Psoas muscle (tissue), 8 donors: ENCODE measurements around the gene AGBL5. TPM values are rescaled to one million over a fixed set of nuclear protein-coding genes. Genes with fewer than 3 reads are reported as not detected.

ENCODE experiments used
- ATAC-seq, 4 donors: fragments of 200-7000 bp; cut with Tn5 transposase; one replicate each; pipeline ENCODE4 v1.9.1; 2020; ENCODE audit warnings: moderate library complexity in 3 of 4, mild to moderate bottlenecking in 2 of 4
- DNase-seq, 2 donors: peaks; one replicate each; pipeline ENCODE4 v3.0.0-alpha.2; 2020
- H3K27ac ChIP-seq: fragments of 200-600 bp; one replicate; pipeline ENCODE4 v1.8.0; 2022
- H3K27me3 ChIP-seq, 3 donors: fragments of 200-600 bp in 1 of 3; one replicate each; pipeline versions ENCODE4 v1.6.1 to v1.8.0; 2013 to 2022; ENCODE audit warnings: low read length in 2 of 3, mild to moderate bottlenecking in 2 of 3, moderate library complexity in 1 of 3; ENCODE audit not compliant: insufficient read depth in 3 of 3
- H3K36me3 ChIP-seq, 2 donors: fragments of 200-600 bp in 1 of 2; one replicate each; pipeline versions ENCODE4 v1.6.1 to v1.8.0; 2013 to 2022; ENCODE audit warnings: low read depth in 1 of 2, mild to moderate bottlenecking in 1 of 2, moderate library complexity in 1 of 2; ENCODE audit not compliant: insufficient read depth in 1 of 2
- H3K4me1 ChIP-seq: fragments of 200-600 bp; one replicate; pipeline ENCODE4 v1.8.0; 2022
- H3K4me3 ChIP-seq: fragments of 200-600 bp; one replicate; pipeline ENCODE4 v1.8.0; 2022; ENCODE audit warnings: mild to moderate bottlenecking
- H3K9me3 ChIP-seq: fragments of 200-600 bp; one replicate; pipeline ENCODE4 v1.8.0; 2022
- CTCF ChIP-seq: fragments of 200-600 bp; IDR thresholded peaks from one replicate; pipeline ENCODE4 v1.8.0; 2022; ENCODE audit warnings: antibody characterized with exemption
- WGBS, 3 donors: extraction: QIAGEN DNeasy Blood & Tissue Kit; methylation state at CpG; one replicate each; pipeline versions ENCODE4 v1.1.6 to v1.1.7; 2013; 5-methylcytosine and 5-hydroxymethylcytosine counted together
- intact Hi-C, 2 donors: fragments of 100-400 bp; cut with DNase I; formaldehyde crosslinking; loops; one replicate each; pipeline versions ENCODE4 v1.11.0 to v1.14.2; 2022
- polyA plus RNA-seq, 3 donors: library from polyadenylated mRNA; stranded (reverse); fragments of 200-250 nt; gene quantifications; one replicate each; pipeline ENCODE4 v1.2.3, GENCODE V29; 2013
- total RNA-seq, 4 donors: library from RNA; stranded (reverse); fragmentation: NEBNext Ultra II Directional in 2 of 4; extraction: Animal tissue kit (Norgen Biotek cat#: 25700) in 2 of 4; gene quantifications; one replicate each; pipeline versions ENCODE4 v1.2.1 to v1.2.4, GENCODE V29; 2021 to 2023
- donor health status: healthy with polysubstance abuse.
- donor health status: DM: no; HTN: no; CAD: no; lungs with moderate emphysema.
- donor health status: Bipolar disorder and iron deficiency.
- donor health status: healthy.
- donor health status: DM: yes; HTN: yes; CAD: no.
- donor health status: DM: no; HTN: no; CAD: no.
- donor health status: DM: no; HTN: no; CAD: no.
- donor health status: DM: yes; HTN: yes; CAD: no.

Gene AGBL5
- total and polyA plus RNA-seq, 7 donors, result 3.6 to 8.6 (median 5.5) TPM

DNA sequence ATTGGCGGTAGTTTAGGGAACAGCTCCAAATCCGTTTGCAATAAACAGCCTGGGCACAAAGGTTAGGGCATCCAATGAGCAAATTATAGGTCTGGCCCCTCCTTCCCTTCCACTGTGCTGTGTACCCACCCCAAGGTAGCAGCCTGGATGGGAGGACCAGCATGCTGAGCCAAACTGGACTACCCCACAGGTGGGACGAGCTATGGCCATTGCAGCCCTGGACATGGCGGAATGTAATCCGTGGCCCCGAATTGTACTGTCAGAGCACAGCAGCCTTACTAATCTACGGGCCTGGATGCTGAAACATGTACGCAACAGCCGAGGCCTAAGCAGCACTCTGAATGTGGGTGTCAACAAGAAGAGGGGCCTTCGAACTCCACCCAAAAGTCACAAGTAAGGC lies 6.7 kb downstream of the AGBL5 start:
- ATAC-seq (no peak), DNase-seq (no peak)
- Histone ChIP-seq H3K27ac (no peak overlapping the region), H3K27me3 (no peaks in the 10 kb centered on the region), H3K4me3 (no peak overlapping the region), H3K9me3 (no peaks in the 10 kb centered on the region), H3K4me1 (peaks cover 1% of the 10 kb centered on the region), H3K36me3 (peaks cover 2 to 76% of the 10 kb centered on the region in 2 donors)
- TF ChIP-seq CTCF, result no peak
- 86 to 94% (median 89%) methylated on average over 10 of the region's 10 CpGs for WGBS, 3 donors
- intact Hi-C loops, result no loop called here

DNA sequence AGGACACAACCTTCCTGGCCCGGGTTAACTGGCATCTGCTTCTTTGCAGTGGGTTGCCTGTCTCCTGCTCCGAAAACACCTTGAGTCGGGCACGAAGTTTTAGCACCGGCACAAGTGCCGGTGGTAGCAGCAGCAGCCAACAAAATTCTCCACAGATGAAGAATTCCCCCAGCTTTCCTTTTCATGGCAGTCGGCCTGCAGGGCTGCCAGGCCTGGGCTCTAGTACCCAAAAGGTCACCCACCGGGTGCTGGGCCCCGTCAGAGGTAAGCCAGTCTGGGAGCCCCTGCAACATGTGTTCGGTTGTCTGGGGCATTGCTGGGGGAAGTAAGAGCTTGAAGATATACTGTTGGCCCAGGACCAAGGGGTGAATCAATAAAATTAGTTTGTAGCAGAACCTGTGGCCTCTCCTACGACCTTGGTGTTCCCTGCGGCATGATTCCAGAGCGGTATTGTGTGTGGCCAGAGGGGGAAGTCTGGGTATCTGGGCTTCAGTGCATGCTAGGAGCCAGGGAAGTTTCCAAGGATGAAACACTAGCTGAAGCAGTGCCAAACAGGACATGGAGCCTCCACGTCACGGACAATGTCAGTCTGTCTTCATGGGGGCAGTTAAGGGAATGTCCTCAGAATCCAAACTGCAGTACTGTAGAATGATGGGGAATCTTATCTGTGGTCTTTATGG lies 7.8 kb downstream of the AGBL5 start:
- no peak for DNase-seq
- no peak overlapping the region for H3K4me3 ChIP-seq
- TF ChIP-seq CTCF, result no peak
- WGBS, 3 donors, result 56 to 72% (median 61%) methylated on average over 15 of the region's 15 CpGs
- no peak overlapping the region for H3K27ac ChIP-seq
- H3K27me3 ChIP-seq, result no peaks in the 10 kb centered on the region
- intact Hi-C loops, result no loop called here
- H3K36me3 ChIP-seq, result peaks cover 2 to 65% of the 10 kb centered on the region in 2 donors
- peaks cover 8% of the 10 kb centered on the region for H3K4me1 ChIP-seq
- ATAC-seq, result no peak
- no peaks in the 10 kb centered on the region for H3K9me3 ChIP-seq

- no peak for ATAC-seq
- H3K4me1 ChIP-seq, result peaks cover 8% of the 10 kb centered on the region
- DNase-seq, result no peak
- no peak overlapping the region for H3K4me3 ChIP-seq
- intact Hi-C loops, result no loop called here
- H3K9me3 ChIP-seq, result no peaks in the 10 kb centered on the region
- no peak for TF ChIP-seq CTCF
- WGBS, 3 donors, result 90 to 93% (median 92%) methylated on average over 3 of the region's 3 CpGs
- H3K27me3 ChIP-seq, result no peaks in the 10 kb centered on the region
- peaks cover 2 to 58% of the 10 kb centered on the region in 2 donors for H3K36me3 ChIP-seq
- H3K27ac ChIP-seq, result no peak overlapping the region
Observed at GRCh38 chr2:27060323-27060722, 8.9 kb downstream of the AGBL5 start.

- H3K4me1 ChIP-seq, result peaks cover 13% of the 10 kb centered on the region
- H3K9me3 ChIP-seq, result no peaks in the 10 kb centered on the region
- ATAC-seq (no peak), DNase-seq (no peak)
- TF ChIP-seq CTCF, result no peak
- WGBS, 3 donors, result 41 to 62% (median 58%) methylated on average over 3 of the region's 3 CpGs
- H3K27ac ChIP-seq, result no peak overlapping the region
- peaks cover 3 to 61% of the 10 kb centered on the region in 2 donors for H3K36me3 ChIP-seq
- H3K27me3 ChIP-seq, result no peaks in the 10 kb centered on the region
- no peak overlapping the region for H3K4me3 ChIP-seq
- intact Hi-C loops, result no loop called here
Observed at GRCh38 chr2:27065128-27065527, 13.7 kb downstream of the AGBL5 start.

DNA sequence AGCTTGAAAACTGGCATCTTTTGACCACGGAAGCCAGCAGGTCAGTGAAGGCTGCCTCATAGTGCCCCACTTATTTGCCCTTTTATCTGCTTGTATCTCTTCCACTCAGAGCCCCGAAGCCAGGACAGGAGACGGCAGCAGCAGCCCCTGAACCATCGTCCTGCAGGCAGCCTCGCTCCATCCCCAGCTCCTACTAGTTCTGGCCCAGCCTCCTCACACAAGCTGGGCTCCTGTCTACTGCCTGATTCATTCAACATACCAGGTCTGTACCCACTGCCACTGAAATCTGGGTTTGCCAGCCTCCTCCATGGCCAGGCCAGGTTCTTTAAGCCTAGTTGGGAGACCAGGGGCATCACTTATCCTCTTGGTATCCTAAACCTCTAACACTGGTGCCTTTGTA lies 15.9 kb downstream of the AGBL5 start:
- no peaks in the 10 kb centered on the region for H3K27me3 ChIP-seq
- no peak for TF ChIP-seq CTCF
- peaks cover 6 to 55% of the 10 kb centered on the region in 2 donors for H3K36me3 ChIP-seq
- ATAC-seq (no peak), DNase-seq (no peak)
- 90 to 93% (median 93%) methylated on average over 5 of the region's 5 CpGs for WGBS, 3 donors
- H3K4me1 ChIP-seq, result peaks cover 23% of the 10 kb centered on the region
- H3K27ac ChIP-seq, result no peak overlapping the region
- no peak overlapping the region for H3K4me3 ChIP-seq
- H3K9me3 ChIP-seq, result no peaks in the 10 kb centered on the region
- intact Hi-C loops, result no loop called here
